GM19238 (cell line): Measurements from ENCODE around the gene GTF3C2.
"Not testable (repeated sequence)": the region's sequence is repeated elsewhere in the genome, so short reads cannot be mapped to it uniquely, and the experiment has no call there.

Source experiments
- DNase-seq: peaks from one replicate; pipeline ENCODE4 v3.0.0; 2011; ENCODE audit warnings: low spot score; ENCODE audit not compliant: insufficient read length

GTF3C2 gene

DNA sequence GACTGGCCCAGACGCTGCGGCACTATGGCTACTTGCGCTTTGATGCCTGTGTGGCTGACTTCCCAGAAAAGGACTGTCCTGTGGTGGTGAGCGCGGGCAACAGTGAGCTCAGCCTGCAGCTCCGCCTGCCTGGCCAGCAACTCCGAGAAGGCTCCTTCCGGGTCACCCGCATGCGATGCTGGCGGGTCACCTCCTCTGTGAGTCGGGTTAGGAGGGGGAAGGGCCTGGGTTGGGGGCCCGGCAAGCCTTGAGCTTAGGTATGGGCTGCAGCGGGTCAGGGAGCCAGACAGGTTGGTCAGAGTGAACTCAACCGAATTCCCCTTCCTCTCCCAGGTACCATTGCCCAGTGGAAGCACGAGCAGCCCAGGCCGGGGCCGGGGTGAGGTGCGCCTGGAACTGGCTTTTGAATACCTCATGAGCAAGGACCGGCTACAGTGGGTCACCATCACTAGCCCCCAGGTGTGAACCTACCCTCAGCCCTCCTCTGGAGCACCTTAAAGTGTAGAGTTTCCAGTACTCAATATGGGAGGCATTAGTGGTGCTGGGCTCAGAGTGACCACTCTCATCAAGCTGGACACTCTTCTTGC, 19.0 kb upstream of the GTF3C2 start:
- no peak for DNase-seq

GRCh38 chr2:27373567-27373966, 17.0 kb upstream of the GTF3C2 start:
- no peak for DNase-seq

DNA sequence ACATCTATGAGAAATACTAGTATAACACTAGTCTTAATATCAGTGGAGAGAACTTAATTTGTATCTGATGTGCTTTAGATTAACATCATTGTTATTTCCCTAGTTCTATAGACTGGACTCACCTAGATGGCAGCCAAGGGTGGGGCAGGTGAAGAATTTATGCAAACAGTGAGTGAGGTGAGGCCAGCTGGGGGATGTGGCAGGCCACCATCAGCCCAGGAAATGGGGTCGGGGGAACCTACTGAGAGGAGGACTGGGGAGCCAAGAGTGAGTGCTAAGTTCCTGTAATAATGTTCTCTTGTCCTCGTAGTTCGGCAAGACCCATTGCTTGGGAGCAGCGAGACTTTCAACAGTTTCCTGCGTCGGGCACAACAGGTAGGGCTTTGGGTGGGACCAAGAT, 16.4 kb upstream of the GTF3C2 start:
- no peak for DNase-seq

- DNase-seq = peak; percentile 29
Measured at GRCh38 chr2:27370816-27371620, 14.5 kb upstream of the GTF3C2 start.

DNA sequence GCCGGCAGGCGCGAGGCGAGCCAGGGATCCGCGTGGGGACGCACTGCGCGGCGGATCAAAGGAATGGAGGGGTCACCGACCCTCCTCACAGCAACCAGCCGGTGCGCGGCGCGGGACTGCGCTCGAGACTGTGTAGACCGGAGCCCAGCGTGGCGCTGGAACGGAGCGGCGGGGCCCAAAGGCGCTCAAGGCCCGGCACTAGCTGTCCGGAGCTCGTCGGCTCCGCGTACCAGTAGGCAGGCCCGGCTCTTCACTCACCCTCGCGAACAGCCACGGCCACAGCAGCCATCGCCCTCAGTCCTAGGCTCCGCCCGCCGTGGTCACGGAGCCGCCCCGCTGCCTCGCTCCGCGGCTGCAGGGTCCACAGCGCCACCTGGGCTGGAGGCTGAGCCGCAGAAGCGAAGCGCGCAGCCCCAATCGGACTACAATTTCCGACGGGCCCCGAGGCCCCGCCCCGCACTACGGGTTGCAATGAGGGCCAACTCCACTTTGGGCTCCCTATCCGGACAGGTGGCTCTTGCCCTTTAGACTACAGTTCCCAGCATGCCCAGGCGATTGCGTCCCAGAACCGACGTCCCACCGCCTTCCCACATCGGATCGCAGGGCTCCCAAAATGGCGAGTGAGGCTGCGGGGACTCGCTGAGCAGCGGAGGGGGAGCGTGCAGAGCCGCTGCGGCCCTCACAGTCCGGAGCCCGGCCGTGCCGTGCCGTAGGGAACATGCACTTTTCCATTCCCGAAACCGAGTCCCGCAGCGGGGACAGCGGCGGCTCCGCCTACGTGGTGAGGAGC, 13.7 kb upstream of the GTF3C2 start, which contains the start of the genes EIF2B4 and SNX17:
Gene EIF2B4, minus strand, starts transcription at position 313 of the 790 bp plus-strand sequence. Its CDS starts 24 bp downstream, at position 289.
Gene SNX17, plus strand, starts transcription at position 591 of the 790 bp plus-strand sequence. Its CDS starts 128 bp downstream, at position 719.
- DNase-seq = peak; percentile 91

DNA sequence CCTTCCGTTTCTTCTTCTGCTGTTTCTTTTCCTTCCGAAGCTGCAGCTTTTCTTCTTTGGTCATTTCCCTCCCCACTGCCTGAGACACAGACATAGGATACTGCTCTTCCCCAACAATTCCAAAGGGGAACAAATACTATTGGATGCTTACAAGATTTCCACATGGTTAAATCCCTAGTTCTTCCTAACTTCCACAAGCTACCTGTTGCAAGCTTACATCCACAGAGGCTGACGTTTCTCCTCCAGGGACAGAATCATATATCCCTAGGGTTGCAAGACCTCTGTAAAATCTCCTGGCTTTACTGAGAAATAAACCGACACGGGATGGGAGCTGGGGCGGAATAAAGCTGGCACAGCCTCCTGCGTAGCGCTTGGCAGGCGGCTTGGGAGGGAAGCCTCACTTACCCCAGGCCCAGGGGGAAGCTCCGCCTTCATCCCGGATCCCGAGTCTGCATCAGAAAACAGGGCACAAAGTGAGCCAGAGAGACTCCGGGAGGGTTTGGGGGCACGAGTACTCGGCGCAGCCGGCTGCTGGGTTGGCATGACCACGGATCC, 13.0 kb upstream of the GTF3C2 start:
- DNase-seq = peak; percentile 37

- no peak for DNase-seq
Measured at GRCh38 chr2:27363933-27364332, 7.4 kb upstream of the GTF3C2 start.

DNA sequence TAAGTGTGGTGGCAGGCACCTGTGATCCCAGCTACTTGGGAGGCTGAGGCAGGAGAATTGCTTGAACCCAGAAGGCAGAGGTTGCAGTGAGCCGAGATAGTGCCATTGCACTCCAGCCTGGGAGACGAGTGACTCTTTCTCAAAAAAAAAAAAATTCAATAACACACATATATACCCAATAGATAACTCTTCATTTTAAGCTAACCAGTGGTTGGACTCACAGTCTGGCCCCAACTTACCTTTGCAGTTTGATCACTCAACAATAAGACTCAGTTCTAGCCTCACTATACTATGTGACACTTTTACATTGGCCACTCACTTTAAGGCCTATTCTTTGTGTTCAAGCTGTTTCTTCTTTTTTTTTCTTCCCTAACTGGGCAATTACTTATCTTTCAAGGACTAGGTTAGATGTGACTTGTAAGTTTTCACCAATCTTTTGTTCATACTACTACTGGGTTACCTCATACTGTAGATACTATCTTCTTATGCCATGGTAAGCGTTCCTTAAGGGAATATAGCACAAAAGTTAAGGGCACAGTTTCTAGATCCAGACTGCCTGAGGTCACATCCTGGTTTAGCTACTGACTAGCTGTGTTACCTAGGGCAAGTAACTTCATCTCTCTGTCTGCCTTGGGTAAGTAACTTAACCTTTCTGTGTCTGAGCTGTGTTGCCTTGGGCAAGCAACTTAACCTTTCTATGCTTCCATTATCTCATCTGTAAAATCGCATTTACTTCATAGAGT, 6.3 kb upstream of the GTF3C2 start:
- DNase-seq = no peak

DNA sequence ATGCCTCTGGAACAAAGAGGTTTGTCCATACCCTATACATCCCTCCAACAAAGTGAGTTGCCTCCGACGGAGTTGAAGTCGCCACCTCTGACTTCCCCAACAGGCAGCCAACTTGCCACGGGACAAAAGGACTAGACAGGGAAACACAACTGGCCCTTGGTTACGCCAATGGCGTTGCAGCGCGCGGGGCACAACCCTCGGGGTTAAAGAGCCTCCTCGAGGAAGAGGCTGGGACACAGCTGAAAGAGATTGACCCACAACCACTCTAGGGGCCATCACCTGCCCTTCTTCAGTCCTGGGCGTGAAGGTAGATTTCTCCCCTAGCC, 545 bp downstream of the GTF3C2 start:
- DNase-seq = peak; percentile 49

- DNase-seq = no peak
Measured at GRCh38 chr2:27354597-27354927, 2.0 kb downstream of the GTF3C2 start.

DNA sequence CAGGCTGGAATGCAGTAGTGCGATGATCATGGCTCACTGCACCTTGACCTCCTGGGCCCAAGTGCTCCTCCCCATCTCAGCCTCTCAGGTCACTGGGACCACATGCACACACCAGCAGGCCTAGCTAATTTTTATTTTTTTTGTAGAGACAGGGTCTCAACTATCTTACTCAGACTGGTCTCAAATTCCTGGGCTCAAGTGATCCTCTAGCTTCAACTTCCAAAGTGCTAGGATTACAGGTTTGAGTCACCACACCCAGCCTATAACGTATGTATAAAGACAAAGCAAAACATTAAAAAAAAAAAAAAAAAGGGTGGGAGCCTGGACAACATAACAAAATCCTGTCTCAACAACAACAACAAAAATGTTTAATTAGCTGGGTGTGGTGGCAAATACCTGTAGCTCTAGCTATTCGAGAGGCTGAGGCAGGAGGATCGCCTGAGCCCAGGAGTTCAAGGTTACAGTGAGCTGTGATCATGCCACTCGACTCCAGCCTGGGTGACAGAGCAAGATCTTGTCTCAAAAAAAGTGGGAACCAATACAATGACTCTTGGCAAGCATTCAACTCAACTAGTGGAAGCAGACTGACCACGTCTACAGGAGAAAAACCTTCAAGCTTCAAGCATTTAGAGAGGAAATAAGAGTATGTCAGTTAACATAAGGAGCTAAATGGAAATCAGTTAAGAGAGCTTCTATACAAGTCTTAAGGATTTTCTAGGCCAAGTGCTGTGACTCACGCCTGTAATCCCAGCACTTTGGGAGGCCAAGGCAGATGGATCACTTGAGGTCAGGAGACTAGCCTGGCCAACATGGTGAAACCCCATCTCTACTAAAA, 2.6 kb downstream of the GTF3C2 start:
- no peak for DNase-seq

DNA sequence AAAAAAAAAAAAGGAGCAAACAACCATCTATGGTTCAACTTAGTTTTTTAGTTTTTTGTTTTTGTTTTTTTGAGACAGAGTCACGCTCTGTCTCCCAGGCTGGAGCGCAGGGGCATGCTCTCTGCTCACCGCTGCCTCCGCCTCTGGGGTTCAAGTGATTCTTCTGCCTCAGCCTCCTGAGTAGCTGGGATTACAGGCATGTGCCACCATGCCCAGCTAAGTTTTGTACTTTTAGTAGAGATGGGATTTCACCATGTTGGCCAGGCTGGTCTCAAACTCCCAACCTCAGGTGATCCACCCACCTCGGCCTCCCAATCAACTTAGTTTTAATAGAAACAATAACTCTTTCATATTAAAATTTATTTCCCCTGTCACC, 3.2 kb downstream of the GTF3C2 start:
- not testable (repeated sequence) for DNase-seq

DNA sequence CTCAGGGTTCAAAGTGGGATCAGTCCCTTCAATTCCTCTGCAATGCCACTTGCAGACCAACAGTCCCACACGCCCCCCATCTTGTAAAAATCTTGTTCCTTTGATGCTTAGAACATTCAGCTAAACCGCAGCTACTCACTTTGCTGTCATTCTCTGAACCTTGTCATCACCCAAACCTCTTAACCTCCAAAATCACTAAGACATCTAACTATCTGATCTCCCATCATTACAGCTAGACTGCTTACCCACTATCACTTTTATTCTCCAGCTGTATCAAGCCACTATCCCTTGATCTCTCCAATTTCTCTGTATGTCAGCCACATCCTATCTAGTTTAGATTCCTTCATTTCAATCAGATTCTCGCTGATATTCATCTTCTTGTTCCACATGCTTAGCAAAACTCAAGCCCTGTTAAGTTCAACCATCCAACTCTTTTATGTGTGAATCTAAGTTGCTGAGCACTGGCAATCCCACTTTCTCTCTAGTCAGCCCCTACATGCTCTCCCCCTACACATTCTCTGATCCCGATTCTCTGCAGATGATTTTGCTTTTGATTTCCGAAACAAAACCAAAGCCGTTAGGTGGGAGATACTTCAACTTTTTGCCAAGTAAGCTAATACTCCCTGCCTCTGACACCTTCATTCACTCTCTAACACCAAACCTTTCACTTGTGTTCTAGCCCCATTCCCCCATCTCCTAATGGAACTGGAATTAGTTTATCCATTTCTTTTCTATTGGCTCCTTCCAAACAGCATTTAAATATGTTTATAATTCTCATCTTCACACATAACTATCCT, 4.6 kb downstream of the GTF3C2 start:
- no peak for DNase-seq

DNA sequence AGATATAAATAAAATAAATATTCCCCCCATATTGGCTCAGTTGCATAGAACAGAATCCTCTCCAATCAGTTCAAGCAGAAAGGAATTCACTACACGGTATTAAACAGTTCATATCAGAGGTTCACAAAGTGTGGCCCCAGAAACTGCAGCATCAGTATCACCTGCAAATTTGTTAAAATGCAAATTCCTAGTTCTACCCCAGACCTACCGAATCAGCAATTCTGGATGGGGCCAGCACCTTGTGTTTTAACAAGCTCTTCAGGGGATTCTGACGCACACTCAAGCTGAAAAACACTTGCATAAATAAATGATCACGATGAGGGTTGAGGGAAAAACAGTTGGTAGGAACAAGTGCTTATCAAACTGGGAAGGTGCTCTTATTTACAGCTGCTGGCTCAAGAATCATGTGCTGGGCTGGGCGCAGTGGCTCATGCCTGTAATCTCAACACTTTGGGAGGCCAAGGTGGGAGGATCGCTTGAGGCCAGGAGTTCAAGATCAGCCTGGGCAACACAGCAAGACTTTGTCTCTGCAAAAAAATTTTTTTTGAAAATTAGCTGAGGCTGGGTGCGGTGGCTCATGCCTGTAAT, 6.4 kb downstream of the GTF3C2 start:
- no peak for DNase-seq

DNA sequence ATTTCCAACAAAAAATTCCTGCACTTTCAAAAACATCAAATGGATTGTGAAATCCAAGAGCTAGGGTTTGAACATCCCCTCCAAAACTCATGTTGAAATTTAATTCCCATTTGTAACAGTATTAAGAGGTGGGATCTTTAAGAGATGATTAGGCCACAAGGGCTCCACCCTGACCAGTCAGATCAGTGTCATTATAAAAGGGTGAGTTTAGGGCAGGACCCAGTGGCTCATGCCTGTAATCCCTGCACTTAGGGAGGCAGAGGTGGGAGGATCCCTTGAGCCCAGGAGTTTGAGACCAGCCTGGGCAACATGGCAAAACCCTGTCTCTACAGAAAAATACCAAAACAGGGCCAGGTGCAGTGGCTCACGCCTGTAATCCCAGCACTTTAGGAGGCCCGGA, 8.9 kb downstream of the GTF3C2 start:
- DNase-seq = no peak

DNA sequence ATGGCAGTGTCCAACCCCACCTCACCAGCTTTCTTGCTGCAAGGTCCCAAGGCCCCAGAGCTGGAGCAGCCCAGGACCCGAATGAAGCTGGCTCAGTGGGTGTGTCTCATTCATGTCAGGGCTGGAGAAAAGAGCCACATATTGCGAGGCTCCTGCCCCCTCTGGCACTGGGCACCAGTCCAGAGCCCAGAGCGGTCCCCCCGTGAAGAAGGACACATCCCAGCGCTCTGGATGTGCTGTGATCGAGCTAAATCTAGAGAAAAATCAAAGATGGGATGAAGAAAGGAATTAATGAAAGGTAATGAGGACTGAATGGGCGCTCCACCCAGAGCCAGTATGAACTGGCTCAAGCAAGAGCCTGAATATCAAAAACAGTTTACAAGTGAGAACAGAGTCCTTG, 20.4 kb downstream of the GTF3C2 start:
- no peak for DNase-seq

GRCh38 chr2:27335311-27335710, 21.3 kb downstream of the GTF3C2 start:
- DNase-seq = no peak

GRCh38 chr2:27324720-27325119, 31.8 kb downstream of the GTF3C2 start:
- DNase-seq = no peak

DNA sequence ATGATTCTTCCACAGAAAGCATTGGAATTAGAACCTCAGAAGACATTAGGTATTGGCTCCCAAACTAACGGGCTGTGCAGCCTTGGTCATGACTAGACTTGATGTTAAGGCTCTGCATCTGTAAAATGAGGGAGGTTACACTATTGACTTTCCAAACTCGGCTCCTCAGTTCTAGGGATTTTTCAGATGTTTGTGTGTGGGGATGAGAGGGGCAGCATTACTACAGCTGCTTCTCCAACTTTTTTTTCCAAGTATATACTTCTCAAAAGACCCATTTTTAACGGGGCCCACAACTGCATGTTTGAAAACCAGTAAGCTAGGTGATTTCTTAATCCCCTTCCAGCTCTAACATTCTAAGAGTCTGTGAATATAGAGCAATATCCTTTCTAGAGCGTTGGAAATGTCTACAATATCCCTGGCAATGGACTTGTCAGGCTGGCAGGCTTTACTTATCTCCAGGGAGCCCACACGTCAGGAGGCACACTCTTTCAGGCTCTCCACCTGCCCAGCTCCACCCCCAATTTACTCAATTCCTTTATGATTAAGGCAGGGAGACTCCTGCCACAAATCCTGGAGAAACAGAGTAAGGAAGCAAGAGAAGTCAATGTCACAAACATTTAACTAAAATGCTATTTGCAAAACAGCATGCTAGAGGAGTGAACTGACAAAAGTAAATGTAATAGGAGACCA, 32.8 kb downstream of the GTF3C2 start:
- no peak for DNase-seq
